IMR-90 (cell line): ENCODE results near the gene ZNF691.

Source experiments
- CEBPB ChIP-seq: IDR thresholded peaks from 2 replicates; pipeline ENCODE4 v1.6.1; 2012; ENCODE audit warnings: low read depth, low read length, improper control_type of control experiment
- POLR2A ChIP-seq: IDR thresholded peaks from 2 replicates; pipeline ENCODE4 v1.6.1; 2012; ENCODE audit warnings: mild to moderate bottlenecking, low read depth, low read length
- RAD21 ChIP-seq: IDR thresholded peaks from 2 replicates; pipeline ENCODE4 v1.6.1; 2012; ENCODE audit warnings: low read length, improper control_type of control experiment
- RFX5 ChIP-seq: IDR thresholded peaks from 2 replicates; pipeline ENCODE4 v1.8.0; 2012; ENCODE audit warnings: low read depth, mild to moderate bottlenecking, low read length, moderate library complexity
- SMC3 ChIP-seq: fragments of 150-350 bp; IDR thresholded peaks from 2 replicates; pipeline ENCODE4 v1.6.1; 2016; ENCODE audit warnings: low read depth, mild to moderate bottlenecking, antibody characterized with exemption, low read length, moderate library complexity
- TF ChIP-seq, protein P1 (sequence below): conservative IDR thresholded peaks from 2 replicates; pipeline ENCODE4 v1.5.1; 2012; ENCODE audit warnings: mild to moderate bottlenecking, low read depth, low read length, improper control_type of control experiment
- TF ChIP-seq, protein P2 (sequence below): fragments of 150-350 bp; IDR thresholded peaks from 2 replicates; pipeline ENCODE4 v1.6.1; 2016; ENCODE audit warnings: low read depth, mild to moderate bottlenecking, low read length, moderate library complexity, borderline replicate concordance

DNA sequence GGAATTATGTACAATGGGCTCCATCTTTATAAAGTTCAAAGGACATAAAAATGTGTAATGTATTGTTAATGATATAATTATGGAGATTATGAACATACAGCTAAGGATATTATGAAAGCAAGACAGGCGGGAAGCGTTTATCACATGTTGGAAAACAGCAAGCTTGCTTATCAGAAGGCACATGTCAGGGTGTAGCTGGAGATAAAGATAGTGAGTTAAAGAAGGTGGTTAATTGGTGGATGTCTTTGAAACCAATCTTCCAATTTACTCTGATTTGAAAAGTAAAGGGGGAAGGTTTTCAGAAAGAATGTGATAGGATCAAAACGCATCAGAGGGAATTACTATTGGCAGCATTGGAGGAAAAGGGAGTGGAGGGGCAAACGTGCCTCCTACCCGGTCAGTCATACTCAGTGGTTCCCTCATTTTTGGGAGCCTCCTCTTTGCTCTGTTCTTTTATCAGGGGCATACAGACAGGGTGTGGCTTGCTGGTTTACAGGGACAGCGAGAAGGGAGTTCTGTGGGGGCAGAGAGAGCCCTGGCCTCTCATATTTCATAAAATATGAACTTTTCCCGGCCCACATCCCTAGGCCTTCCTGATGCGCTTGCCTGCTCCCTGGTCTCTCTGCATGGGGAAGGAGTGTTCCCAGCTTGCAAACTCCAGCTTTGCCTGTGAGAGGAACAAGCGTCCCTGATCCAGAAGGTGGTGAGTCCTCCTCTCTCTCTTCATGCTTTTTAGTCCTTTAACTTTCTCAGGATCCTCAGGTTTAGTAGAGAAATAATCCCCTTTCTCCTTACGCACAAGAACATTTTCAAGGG lies 21.2 kb upstream of the ZNF691 start:
- TF ChIP-seq POLR2A (no peak), RFX5 (no peak), CEBPB (no peak), SMC3 (no peak), RAD21 (no peak)
- TF ChIP-seq, protein P1, sequence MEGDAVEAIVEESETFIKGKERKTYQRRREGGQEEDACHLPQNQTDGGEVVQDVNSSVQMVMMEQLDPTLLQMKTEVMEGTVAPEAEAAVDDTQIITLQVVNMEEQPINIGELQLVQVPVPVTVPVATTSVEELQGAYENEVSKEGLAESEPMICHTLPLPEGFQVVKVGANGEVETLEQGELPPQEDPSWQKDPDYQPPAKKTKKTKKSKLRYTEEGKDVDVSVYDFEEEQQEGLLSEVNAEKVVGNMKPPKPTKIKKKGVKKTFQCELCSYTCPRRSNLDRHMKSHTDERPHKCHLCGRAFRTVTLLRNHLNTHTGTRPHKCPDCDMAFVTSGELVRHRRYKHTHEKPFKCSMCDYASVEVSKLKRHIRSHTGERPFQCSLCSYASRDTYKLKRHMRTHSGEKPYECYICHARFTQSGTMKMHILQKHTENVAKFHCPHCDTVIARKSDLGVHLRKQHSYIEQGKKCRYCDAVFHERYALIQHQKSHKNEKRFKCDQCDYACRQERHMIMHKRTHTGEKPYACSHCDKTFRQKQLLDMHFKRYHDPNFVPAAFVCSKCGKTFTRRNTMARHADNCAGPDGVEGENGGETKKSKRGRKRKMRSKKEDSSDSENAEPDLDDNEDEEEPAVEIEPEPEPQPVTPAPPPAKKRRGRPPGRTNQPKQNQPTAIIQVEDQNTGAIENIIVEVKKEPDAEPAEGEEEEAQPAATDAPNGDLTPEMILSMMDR: no peak
- TF ChIP-seq, protein P2, sequence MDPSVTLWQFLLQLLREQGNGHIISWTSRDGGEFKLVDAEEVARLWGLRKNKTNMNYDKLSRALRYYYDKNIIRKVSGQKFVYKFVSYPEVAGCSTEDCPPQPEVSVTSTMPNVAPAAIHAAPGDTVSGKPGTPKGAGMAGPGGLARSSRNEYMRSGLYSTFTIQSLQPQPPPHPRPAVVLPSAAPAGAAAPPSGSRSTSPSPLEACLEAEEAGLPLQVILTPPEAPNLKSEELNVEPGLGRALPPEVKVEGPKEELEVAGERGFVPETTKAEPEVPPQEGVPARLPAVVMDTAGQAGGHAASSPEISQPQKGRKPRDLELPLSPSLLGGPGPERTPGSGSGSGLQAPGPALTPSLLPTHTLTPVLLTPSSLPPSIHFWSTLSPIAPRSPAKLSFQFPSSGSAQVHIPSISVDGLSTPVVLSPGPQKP: no peak
